HG02759 (cell line): Measurements from ENCODE around the gene SUCLG2.
A peak's percentile ranks its signal among the peaks of the same experiment; 100 is the strongest.

Experiments used
- ATAC-seq: cut with Tn5 transposase; IDR thresholded peaks from one replicate; pipeline ENCODE4 v1.9.1; 2021; ENCODE audit warnings: mild to moderate bottlenecking, moderate library complexity; ENCODE audit not compliant: unreplicated experiment

Gene SUCLG2

DNA sequence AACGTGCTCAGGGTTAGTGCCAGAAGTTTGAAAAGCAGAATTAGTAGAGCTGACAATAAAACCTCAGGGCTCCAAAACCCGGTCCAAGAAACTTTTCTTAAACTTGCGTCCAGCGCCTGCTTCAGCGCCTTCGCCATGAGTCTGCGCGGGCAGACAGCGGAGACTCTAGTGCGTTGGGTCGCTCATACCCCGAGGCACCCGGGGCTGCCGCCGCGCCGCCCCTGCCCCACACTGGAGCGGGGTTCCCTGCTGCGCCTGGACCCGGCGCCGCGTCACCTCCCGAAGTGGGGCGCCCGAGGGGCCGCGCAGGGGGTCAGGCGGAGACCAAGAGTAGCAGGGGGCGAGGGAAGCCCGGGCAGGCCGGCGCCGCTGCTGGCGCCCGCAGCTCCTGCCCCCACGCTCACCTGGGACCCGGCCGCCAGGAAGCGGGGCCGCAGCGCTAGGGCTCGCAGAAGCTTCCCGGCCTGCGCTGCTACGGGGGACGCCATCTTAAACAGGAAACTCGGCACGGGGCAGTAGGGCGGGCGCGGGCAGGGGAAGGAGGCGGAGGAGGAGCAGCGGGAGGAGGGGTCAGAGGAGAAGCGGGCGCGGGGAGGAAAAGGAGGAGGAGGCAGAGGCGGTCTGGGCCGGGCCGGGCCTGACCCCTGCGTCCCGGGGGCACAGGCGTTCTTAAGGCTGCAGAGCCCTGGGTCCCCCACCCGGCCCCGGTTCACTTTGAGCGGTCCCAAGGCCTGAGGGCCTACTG lies at the start of gene SUCLG2:
Gene SUCLG2 (minus strand): TSS at position 514 of the 745 bp plus-strand sequence. CDS start 26 bp downstream, at position 488.
- peak; percentile 75 for ATAC-seq

DNA sequence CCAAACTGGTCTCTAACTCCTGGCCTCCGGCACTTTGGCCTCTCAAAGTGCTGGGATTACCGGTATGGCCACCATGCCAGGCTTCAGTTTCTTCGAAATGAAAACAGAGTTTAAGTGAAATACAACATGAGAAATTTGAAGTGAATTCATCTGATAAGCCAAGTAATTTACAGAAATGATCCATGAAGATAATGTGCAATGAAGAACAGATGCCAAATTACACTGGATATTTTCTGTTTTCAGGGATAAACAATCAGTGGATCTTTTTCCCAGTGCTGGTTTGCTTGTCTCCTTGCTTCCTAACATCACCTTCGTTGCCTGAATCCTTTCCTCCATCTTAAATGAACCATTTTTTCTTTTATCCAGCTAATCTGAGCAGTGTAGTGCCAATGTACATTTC lies 46.2 kb upstream of the SUCLG2 start:
- no peak for ATAC-seq

- ATAC-seq: no peak
Measured at GRCh38 chr3:67699882-67700281, 45.5 kb upstream of the SUCLG2 start.

GRCh38 chr3:67692621-67693020 lies 38.2 kb upstream of the SUCLG2 start:
- ATAC-seq: no peak

DNA sequence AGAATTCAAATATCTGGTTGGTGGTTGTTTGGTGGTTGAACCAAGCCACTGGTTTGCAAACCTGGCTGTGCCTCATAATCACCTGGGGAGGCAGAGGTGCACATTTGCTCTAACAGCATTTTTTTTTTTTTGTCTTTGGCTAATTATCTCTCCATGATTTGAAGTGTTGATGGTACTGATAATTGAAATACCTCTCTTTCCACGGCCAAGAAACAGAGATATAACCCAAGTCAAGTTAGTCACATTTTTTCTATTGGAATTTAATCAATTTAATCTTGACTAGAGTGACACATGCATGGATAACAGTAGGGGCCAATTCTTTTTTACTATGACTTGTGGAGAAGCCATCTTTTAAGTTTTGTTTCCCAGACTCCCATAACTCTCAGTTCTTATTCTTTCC lies 37.5 kb upstream of the SUCLG2 start:
- ATAC-seq: no peak

GRCh38 chr3:67691207-67691606 lies 36.8 kb upstream of the SUCLG2 start:
- no peak for ATAC-seq

DNA sequence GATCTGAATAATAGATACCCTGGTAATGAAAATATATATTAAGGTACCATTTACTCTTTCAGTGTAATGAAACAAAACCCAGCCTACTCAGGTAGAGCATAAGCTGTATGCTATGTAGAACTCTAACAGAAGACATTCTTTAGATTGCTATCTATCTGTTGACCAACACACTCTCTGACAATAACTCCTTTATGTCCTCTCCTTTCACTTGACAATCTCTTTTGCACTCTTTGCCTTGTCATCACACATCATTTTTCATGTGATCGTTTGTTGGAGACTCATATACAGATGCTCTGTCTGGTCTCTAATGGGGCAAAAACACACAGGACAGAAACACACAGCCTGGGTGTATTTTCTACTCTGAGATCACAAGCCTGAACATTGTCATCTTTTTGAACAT lies 35.4 kb upstream of the SUCLG2 start:
- no peak for ATAC-seq

DNA sequence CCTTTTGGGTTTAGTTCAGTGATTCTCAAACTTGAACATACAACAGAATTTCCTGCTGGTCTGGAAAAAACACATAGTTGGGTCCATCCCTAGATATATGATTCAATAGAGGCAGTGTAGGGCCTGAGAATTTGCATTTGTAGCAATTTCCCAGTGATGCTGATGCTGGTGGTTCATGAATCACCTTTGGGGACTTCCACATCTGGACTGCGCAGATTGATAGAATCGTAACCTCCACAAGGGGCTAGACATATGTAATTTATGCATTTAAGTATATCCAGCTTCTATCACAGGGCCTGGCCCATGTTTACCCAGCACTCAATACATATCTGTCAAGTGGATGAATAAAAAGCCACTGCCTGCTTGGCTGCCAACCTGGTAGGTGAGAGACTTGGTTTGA lies 33.8 kb upstream of the SUCLG2 start:
- no peak for ATAC-seq

- peak; percentile 5 for ATAC-seq
Measured at GRCh38 chr3:67686069-67686468, 31.7 kb upstream of the SUCLG2 start.

DNA sequence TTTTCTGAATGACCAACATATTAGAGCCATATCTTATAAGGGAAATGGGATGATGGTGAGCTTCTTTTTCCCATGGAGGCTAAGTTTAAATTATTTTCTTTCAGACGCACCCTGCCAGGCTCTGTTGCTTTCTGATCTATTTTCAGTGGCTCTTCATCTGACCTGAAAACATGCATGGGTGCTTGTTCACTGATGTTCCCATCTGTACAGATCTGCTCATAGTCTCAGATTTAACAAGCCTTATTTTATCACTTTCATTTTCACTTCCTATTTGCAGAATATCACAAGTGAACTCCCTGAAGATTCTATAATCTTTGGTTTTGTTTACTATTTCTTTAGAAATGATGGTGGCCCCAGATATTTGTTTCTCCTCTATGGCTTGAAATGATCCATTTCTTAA lies 31.1 kb upstream of the SUCLG2 start:
- ATAC-seq: peak; percentile 99

- no peak for ATAC-seq
Measured at GRCh38 chr3:67684211-67684610, 29.8 kb upstream of the SUCLG2 start.

DNA sequence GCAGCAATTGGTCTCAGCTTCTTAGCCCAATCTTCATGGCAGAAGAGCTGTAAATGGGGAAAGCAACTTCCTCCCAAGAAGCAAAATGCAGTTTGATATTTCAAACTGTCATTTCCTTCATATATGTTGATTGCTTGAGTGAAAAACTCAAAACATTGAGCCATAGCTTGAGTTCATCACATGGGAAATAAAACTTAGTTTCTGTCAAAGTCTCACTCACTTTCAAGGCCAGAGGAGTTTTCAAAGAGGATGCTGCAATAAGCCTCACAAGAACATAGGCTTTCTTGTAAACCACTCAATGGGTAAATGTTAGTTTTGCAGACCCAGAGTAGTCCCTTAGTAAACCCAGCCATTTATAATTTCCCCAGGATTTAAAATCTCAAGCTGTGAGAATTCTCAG lies 29.1 kb upstream of the SUCLG2 start:
- ATAC-seq: no peak

GRCh38 chr3:67678665-67679064 lies 24.3 kb upstream of the SUCLG2 start:
- ATAC-seq: peak; percentile 90

- ATAC-seq: no peak
Measured at GRCh38 chr3:67674055-67674454, 19.6 kb upstream of the SUCLG2 start.

GRCh38 chr3:67662733-67663132 lies 8.3 kb upstream of the SUCLG2 start:
- ATAC-seq: peak; percentile 42

GRCh38 chr3:67661089-67661488 lies 6.7 kb upstream of the SUCLG2 start:
- no peak for ATAC-seq

- no peak for ATAC-seq
Measured at GRCh38 chr3:67657192-67657591, 2.8 kb upstream of the SUCLG2 start.

DNA sequence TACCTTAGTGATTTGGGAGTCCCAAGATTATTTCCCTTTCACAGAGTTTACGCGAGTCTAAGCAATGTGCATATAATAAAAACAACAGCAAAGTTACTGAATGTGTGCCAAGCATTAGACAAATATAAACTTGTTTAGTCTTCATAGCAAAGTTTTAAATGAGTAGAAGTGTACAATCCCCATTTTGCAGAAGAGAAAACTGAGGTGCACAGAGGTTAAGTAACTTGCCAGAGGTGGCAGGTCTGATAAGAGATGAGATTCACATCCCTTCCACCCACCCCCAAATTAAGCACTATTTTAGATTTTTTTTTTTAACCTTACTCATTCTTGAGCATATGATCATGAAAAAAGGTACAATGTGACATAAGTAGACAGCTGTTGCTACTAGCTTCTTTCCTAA lies 2.2 kb upstream of the SUCLG2 start:
- ATAC-seq: no peak

- peak; percentile 55 for ATAC-seq
Measured at GRCh38 chr3:67655364-67656121, 1.1 kb upstream of the SUCLG2 start.

- ATAC-seq: no peak
Measured at GRCh38 chr3:67654844-67655177, 399 bp upstream of the SUCLG2 start.

DNA sequence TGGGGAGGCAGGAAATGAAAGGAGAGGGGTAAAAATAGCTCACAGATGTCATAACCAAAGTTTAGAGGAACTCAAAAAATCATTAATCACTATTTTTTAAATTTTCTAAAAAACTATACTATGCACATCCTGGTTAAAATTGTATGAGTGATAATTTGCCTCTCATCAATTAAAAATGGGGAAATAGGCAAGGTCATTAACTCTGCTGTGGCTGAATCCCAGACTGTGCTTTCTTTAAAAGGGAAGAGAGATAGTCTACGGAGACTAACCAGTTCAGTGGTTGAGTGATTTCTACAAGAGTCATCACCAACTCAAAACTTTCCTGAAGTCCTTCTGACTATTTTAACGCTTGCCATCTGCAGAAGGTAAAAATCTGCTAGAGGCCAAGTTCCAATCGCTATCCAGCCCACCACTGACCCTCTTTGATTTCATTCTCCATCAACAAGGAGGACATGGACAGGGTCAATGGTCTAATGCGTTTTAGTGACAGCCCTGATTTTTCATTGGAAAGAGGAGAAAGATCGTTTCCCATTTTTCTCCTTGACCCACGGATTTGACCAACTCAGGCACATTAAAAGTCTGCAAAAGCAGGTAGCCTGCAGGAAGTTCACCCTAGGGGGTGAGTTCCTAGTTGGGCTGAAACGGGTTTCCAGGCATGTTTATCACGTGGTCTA lies 850 bp downstream of the SUCLG2 start:
- ATAC-seq: peak; percentile 30

- no peak for ATAC-seq
Measured at GRCh38 chr3:67650084-67650483, 4.3 kb downstream of the SUCLG2 start.
